Activated T-cell treated with anti-CD3 and anti-CD28 coated beads for 1 hour (primary cell): ENCODE results near the gene KANTR.

Experiments used
- DNase-seq: peaks from one replicate; pipeline ENCODE4 v3.0.0-alpha.2; 2020; ENCODE audit warnings: low read depth

The KANTR gene, protein sequence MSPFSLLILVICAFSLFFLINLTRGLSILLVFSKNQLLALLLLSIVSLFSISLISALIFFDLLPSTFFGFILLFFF

DNA sequence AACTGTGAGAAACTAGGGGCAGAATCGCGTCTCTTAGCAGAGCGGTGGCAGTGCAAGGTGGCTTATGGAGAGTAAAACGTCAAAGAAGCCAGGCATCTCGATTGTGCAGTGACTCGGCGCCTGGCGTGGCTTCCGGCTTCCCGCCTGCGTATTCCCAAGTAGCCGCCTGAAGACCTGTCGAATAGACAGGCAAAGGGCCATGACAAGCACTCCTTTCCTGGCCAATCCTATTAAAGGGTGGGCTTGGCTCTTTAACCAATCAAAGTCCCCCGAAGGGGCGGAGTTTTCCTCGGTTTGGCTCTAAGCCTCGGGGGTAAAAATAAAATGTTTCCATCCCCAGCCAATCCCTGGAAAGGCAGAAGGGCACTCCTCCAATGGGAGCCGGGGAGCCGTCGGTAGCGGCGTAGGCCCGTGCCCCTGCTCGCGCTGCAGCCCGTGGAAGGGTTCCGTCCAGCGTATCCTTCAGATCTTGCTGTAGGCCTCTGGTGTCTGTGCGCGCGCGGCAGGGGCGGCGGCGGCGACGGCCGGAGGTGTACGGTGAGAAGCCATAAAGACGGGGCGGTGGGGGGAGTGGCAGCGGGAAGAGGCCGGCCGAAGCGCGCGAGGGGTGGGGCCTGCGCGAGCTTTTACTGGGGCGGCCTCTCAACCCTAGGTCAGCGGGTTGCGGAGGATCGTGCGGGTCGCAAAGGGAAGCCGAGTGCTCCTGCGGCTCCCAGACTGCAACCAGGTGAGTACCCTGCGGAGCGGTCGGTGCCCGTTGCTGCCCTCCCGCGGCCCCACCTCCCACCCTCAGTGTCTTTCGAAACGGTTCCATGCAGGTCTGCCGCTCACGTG, at the start of gene KANTR:
Gene KANTR (plus strand): TSS at position 395 of the 834 bp plus-strand sequence. CDS start 30,131 bp downstream, outside the sequence.
- DNase-seq = peak; percentile 57

DNA sequence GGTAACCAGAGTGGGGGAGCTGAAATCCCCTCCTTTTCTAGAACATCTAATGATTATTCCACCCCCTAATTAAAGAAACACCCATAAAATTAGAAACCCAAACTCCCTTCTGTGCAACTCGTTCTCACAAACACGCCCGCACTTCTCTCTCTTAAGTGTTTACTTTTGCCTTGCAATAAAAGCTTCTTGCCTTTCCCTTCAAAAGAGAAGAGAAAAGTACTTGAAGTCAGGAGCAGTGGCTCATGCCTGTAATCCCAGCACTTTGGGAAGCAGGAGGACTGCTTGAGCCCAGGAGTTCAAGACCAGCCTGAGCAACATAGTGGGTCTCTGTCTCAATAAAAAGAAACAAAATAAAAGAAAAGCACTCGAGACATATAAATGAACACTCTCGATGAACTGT, 48.9 kb upstream of the KANTR start:
- DNase-seq = no peak

DNA sequence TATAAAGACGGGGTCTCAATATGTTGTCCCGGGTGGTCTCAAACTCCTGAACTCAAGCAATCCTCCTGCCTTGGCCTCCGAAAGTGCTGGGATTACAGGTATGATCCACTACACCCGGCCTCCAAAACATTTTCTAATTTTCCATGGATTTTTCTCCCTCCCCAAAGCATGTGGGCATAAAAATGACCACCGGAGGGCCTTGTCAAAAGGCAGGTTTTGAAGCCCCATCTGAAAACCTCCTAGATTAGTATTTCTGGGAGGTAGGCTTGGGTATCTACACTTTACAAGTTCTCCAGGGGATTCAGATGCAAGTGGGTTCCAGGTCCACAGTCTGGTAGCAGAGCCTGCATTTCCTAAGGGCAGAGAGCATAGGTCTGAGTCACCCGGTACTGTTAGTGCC, 46.7 kb upstream of the KANTR start:
- DNase-seq = no peak

DNA sequence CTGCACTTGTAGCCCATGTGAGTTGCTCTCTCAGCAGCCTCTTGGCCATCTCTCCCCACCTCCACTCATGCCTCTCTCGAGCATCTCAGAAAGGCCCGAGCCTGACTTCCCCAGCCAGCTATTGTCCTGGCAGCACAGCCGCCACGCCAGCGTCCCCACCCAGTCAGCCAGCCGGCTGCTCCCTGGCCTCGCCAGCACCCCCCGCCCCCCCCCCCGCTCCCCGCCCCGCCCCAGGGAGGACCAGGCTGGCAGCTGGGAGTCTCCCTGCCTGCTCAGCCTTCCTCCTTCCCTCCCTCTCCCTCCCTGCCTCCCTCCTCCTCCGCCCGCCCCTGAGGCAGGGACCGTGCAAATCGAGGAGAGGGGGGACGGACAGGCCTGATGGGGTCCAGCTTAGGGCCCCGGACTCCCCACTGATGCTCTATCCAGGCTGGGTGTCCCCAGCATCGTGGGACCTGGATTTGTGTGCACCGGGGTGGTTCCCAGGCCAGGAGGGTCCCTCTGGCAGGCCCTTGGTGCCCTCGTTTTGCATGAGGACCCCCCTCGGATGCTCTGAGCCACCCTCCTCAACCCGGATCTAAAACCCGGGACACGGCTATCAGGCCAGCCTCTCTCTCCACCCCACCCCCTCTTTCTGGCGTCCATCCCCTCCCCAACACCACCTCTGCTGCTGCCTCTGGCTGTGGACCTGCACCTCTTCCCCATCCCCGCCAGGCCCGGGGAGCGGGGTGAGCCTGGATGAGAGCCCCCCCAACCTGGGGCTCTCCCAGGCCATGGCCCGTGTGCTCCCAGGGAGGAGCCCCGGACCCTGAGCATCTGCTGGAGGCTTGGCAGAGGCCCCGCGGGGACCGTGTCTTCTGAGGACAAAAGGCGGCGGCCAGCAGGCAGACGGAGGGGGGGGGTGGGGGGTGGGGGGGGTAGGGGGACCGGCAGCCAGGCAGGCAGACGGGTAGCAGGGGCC, 45.5 kb upstream of the KANTR start, which contains the start of gene GPR173:
Gene GPR173 (plus strand): TSS at position 621 of the 958 bp plus-strand sequence. CDS start 27,833 bp downstream, outside the sequence.
- DNase-seq = no peak

DNA sequence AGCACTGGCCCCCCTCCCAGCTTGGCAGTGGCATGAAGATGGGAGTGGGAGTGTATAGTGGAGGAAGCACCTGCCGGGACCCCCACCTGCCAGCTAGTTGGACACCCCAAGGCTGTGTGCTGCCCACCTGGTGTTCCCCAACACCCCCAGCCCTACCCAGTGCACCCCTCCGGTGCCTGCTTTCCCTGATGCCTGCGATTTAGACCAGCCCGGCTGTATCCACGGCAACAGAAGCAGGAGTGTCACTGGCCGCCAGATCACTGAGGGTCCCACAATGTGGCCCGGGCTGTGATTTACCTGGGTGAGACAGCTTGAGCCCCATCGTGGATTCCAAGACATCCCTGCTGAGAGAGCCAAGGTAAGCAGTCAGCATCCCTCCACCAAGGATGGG, 44.8 kb upstream of the KANTR start:
- no peak for DNase-seq

DNA sequence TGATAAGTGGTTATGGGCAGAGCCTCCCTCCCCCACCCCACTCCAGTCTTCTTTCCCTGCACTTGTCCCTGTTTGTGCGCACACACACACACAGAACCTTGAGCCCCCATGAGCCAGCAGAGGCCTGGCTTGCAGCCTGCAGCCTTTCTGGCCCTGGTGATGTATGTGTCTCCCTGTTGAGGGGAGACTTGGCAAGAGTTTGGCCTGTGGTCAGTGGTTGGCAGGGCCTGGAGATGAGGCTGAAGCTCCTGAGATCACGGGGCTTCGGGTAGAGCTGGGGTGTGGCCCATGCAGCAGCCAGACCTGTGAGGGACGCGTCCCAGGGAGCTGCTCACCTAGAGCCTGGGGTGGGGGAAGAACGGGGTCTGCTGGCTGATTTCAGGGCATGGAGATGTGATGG, 43.1 kb upstream of the KANTR start:
- no peak for DNase-seq

DNA sequence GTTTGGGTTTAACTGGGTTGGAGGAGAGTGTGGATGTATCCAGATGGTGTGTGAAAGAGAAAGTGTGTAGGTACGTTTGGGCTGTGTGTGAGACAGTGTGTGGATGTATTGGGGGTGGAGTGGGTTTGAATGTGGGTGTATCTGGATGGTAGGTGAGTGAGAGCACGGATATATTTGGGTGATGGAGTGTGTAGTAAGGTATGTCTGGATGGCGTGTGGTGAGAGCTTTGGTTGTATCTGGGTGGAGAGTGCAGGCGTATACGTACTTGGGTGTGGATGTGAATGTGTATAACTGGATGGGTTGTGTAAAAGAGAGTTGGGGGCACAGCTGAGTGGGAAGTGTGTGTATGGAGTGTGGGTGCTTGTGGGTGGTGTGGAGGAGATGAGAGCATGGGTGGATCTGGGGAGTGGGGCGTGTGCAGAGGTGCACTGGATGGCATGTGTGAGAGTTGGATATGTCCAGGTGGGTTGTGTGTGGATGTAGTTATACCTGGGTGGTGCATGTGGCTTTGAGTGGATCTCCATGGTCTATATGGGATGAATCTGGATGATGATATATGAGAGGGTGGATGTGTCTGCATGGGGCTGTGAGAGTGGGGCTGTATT, 38.6 kb upstream of the KANTR start:
- DNase-seq = no peak

DNA sequence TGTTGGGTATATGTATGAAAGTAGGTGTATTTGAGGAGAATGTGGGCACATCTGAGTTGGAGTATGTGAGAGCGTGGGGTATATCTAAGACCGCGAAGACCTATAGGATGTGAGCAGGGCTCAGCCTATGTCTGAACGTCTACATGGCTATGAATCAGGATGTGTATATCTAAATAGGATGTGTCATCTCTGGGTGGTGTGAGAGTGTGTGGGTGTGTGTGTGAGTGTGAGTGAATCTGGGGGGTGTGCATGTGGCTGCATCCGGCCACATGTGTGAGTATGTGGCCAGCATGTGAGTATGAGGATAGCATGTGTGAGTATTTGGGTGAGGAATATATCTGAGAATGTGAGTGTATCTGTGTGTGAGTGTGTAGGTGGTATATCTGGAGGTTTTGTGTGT, 37.6 kb upstream of the KANTR start:
- DNase-seq = no peak

DNA sequence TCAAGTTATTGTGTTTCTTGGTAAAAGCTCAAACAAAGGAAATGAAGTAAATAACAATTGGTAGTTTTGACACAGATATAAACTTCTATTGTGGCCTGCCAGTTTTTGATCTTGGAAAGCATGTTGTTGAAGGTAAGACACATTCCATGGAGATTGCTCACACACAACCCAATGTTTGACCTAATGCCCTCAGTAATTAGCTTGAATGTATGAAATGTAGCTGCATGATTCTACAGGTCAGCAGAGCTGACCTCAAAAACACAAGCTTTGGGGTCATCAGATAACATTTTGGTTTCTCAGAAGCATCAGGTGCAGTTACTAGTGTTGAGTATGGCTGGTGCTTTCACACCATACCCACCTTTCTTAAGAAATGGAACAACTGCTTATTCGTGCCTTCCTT, 28.8 kb upstream of the KANTR start:
- no peak for DNase-seq

DNA sequence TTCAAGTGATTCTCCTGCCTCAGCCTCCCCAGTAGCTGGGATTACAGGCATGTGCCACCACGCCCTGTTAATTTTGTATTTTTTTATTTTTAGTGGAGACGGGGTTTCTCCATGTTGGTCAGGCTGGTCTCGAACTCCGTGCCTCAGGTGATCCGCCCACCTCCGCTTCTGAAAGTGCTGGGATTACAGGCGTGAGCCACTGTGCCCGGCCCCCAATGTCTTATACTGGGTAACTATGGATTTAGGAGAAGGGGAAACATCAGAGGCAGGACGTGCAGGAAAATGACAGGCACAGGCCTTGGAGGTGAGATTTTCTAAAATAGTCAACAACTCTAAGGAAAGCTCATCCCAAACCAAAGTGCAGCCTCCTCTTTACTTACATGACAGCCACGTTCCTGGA, 22.9 kb upstream of the KANTR start:
- no peak for DNase-seq

DNA sequence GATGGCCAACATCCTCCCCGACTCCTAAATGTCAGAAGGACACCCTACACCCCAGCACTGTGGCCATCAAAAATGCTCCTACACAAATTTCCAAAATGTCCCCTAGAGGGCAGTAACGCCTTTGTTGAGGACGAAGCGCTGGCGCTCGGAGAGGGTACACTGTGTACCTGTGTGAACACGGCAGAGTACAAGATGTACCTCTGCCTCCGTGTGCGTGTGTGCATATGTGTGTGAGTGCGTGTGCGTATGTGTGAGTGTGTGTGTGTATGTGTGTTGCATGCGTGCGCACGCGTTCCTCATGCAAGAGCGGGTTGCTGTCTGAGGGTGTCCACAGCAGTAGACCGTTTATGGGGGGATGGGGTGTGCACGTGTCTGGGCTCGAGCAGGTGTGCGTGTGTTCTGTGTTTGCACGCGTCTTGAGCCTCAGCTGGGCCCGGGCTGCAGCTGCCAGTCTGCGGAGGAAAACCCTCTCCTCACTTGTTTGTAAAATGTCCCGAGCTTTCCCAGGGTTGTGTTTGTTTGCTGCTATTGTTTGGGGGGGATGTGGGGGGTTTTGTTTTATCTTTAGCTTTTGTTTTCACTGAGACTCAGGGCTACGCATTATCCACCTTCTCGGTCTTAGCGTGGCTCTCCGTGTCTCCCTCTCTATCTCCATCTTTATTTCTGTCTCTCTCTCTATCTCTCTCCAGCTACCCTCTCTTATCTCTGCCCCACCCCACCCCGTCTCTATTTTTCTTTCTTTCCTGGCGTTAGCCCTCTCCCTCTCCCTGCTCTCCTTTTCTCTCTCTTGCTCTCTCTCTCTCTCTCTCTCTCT, 22.1 kb upstream of the KANTR start:
- DNase-seq = peak; percentile 42

DNA sequence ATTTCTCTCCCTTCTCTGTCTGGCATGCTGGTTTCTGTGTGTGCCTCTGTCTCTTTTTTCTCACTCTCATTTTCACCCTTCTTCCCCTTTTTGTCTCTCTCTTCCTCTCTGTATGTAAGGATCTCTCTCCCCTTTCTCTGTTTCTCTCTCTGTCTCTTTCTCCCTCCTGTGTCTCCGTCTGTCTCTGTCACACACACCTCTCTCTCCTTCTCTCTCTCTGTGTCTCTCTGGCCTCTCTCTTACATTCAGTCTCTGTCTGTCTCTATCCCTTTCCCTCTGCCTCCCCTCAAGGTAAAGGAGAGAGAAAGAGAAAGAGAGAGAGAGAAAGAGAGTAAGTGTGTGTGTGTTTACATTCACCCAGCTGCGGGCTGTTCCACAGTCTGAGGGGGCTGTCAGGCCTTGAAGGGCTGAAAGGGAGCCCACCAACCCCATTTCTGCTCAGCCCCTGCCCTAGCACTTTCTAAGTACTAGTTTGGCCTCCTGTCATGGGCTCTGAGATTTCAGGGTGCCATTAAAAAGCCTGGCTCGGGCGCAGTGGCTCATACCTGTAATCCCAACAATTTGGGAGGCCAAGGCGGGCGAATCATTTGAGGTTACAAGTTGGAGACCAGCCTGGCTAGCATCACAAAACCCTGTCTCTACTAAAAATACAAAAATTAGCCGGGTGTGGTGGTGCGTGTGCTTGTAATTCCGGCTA, 21.4 kb upstream of the KANTR start:
- no peak for DNase-seq

DNA sequence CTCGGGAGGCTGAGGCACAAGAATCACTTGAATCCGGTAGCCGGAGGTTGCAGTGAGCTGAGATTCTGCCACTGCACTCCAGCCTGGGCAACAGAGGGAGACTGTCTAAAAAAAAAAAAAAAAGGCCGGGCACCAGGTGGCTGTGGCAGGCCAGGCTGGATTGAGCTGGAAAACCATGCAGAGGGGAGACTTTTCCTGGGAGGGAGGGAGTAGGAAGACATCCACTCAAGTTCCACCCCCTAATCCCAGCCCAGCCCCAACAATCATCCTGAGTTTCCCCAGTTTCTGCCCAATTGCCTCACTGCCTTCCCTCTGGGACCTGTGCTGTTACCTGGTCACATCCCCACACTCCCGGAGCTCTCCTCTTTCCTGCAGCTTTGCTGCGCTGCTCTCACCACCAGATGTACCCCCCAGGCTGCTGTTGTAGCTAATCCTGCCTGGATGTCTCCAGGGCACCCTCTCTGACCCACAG, 20.8 kb upstream of the KANTR start:
- DNase-seq = no peak

DNA sequence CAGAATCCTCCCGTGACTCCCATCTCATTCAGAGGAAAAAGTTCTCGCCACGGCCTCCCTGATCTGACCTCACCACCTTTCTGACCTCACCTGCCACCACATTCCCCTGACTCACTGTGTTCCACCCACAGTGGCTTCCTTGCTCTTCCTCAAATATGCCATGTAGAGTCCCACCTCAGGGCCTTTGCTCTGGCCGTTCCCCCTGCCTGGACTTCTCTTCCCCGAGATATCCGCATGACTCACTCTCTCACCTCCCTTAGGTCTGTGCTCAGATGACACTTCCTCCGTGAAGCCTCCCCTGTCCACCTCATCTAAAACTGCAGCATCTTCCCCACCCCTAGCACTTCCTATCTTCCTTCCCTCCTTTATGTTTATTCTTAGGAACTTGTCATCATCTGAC, 18.9 kb upstream of the KANTR start:
- DNase-seq = no peak

DNA sequence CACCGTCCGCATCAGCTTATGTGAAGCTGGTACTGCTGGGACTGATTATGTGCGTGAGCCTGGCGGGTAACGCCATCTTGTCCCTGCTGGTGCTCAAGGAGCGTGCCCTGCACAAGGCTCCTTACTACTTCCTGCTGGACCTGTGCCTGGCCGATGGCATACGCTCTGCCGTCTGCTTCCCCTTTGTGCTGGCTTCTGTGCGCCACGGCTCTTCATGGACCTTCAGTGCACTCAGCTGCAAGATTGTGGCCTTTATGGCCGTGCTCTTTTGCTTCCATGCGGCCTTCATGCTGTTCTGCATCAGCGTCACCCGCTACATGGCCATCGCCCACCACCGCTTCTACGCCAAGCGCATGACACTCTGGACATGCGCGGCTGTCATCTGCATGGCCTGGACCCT, 17.3 kb upstream of the KANTR start:
- no peak for DNase-seq

DNA sequence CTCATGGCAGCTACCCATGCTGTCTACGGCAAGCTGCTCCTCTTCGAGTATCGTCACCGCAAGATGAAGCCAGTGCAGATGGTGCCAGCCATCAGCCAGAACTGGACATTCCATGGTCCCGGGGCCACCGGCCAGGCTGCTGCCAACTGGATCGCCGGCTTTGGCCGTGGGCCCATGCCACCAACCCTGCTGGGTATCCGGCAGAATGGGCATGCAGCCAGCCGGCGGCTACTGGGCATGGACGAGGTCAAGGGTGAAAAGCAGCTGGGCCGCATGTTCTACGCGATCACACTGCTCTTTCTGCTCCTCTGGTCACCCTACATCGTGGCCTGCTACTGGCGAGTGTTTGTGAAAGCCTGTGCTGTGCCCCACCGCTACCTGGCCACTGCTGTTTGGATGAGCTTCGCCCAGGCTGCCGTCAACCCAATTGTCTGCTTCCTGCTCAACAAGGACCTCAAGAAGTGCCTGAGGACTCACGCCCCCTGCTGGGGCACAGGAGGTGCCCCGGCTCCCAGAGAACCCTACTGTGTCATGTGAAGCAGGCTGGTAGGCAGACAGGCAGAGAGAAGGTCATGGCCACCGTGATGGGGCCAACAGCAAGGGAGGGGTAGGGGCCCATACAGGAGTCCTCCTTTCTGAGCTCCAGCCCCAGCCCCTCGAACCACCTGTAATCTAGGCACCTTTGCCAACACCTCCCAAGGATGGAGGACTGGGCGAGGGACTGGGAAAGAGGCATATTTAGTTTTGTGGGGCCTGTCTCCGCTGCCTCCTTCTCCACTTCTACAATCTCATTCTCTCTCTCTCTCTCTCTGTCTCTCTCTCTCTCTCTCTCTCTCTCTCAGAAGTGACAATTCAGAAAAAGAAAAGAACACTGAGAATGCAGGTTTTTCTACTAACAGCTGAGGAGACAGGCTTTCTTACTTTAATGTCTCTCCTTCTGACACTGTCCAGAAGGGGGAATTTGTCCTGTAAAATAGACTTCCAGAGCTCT, 16.4 kb upstream of the KANTR start:
- DNase-seq = no peak

DNA sequence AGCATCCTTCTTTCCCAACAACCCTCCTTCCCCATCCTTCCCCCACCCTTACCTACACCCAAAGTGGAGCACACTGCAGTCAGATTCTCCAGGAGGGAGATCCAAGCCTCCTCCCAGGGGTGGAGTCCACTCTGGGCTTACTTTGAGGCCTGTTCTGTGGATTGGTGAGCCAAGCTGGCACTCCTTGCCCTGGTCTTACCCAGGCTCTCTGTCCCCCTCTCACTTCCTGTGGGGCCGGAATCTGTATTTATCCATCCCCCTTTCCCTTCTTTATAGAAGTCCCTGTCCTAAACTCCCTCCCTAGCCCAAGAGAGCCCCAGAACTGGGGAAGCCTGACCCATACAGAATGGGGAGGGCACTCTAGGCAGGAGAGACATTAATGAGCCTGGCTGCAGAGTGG, 15.0 kb upstream of the KANTR start:
- no peak for DNase-seq

DNA sequence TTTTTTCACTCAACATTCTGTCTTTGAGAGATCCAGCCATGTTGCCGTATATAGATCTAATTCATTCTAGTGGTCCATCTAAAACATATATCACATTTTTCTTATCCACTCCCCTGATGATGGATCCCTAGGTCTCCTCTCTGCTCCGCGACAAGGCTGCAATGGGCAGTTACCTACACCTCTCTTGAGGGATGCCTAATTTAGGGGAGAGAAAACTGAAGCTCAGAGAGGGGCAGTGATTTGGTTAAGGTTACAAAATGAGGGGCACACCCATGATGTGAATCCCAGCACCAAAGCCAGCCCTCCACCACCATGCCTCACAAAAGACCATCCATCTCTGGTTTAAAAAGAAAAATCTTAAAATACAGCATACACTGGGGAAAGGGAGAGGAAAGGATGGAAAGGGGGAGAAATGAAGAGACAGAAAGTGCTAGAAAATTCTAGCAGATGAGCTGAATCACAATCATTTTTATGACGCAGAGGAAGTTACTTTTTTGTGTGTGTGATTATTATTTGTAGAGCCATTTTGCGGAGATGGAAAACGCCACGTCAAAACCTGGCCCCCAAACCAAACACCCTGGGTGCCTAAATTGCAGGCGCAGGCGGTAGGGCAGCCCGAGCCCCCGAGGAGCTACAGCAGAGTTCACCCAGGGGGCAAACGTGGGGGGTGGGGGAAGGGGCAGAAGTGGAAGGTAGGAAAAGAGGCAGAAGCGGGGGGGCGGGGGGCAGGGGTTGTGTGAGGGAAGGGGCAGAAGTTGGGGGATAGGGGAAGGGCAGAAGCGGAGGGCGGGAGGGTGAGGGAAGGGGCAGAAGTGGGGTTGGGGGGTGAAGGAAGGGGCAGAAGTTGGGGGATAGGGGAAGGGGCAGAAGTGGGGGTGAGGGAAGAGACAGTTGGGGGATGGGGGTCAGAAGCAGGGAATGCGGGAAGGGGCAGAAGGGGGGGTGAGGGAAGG, 13.0 kb upstream of the KANTR start:
- DNase-seq = no peak
